ENCODE data around the gene SELP.

The SELP gene

DNA sequence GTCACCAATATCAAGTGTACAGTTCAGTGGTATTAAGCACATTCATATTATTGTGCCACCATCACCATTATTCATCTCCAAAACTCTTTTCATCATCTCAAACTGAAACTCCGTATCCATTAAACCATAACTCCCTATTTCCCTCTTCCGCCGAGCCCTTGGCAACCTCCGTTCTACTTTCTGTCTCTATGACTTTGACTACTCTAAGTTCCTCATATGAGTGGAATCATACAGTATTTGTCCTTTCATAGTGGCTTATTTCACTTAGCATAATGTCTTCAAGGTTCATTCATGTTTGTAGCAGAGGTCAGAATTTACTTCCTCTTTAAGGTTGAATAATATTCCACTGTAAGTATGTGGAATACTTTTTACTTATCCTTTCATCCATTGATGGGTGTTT lies 21.7 kb downstream of the SELP start:
- Histone ChIP-seq H3K4me1 (ENCODE audit: low read length) (peaks cover 31% of the 10 kb centered on the region), H3K27me3 (ENCODE audit: low read depth, low read length) (no peaks in the 10 kb centered on the region), H3K36me3 (replicated peaks; ENCODE audit: low read depth, low read length) (no peaks in the 10 kb centered on the region), H4K20me1 (ENCODE audit: insufficient read depth, low read length) (no peaks in the 10 kb centered on the region), H3K27ac (ENCODE audit: low read length) (no peak overlapping the region; the same call in 1 of the 2 replicates), H3K9ac (ENCODE audit: low read length) (no peak overlapping the region), H3K4me3 (ENCODE audit: low read length) (no peak overlapping the region), H3K9me3 (ENCODE audit: insufficient read depth, low read length) (no peaks in the 10 kb centered on the region), H2AFZ (ENCODE audit: low read depth, low read length) (no peak overlapping the region), H3K4me2 (ENCODE audit: low read length) (peak overlapping the region; percentile 16), H3K79me2 (ENCODE audit: low read length) (no peaks in the 10 kb centered on the region)
- TF ChIP-seq, protein P1, sequence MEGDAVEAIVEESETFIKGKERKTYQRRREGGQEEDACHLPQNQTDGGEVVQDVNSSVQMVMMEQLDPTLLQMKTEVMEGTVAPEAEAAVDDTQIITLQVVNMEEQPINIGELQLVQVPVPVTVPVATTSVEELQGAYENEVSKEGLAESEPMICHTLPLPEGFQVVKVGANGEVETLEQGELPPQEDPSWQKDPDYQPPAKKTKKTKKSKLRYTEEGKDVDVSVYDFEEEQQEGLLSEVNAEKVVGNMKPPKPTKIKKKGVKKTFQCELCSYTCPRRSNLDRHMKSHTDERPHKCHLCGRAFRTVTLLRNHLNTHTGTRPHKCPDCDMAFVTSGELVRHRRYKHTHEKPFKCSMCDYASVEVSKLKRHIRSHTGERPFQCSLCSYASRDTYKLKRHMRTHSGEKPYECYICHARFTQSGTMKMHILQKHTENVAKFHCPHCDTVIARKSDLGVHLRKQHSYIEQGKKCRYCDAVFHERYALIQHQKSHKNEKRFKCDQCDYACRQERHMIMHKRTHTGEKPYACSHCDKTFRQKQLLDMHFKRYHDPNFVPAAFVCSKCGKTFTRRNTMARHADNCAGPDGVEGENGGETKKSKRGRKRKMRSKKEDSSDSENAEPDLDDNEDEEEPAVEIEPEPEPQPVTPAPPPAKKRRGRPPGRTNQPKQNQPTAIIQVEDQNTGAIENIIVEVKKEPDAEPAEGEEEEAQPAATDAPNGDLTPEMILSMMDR (IDR thresholded peaks at IDR 0.05; ENCODE audit: low read depth, low read length) = no peak
- TF ChIP-seq EZH2phosphoT487 (IDR thresholded peaks at IDR 0.05; ENCODE audit: low read depth) = no peak

DNA sequence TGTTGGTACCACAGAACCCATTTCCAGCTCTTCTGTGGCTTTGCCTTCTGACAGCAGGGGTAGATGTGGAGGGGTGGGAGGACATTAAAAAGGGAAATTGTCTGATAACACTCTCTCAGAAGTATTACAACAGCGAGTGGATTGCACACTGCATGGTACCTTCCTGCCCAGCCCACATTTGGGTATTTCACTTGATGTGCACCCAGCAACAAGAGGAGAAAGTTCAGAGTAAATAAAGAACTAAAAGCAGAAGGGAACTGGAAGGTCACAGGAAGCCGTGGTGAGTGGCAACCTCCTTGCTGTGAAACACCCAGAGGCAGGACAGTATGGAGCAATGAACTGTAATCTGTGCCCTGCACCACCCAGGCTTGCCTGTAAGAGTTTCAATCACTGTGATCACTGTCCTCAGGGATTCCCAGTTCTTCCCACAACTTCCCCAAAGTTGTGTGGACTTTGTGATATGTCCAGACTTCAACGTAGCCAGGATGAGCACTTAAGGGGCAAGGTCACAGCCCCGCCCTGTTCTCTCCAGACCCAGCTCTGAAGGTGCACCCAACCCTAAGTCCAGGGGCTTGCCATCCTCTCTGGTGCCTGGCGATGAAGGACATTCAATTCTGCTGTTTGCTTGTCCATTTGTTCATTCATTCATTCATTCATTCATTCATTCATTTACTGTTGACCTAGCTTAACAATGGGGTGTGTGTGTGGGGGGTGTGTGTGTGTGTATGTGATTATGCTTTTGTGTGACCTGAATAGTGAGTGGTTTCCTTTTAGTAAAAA lies 25.0 kb downstream of the SELP start:
- Histone ChIP-seq H3K4me1 (ENCODE audit: low read length) (peaks cover 64% of the 10 kb centered on the region), H3K36me3 (replicated peaks; ENCODE audit: low read depth, low read length) (no peaks in the 10 kb centered on the region), H3K79me2 (ENCODE audit: low read length) (no peaks in the 10 kb centered on the region), H3K9ac (ENCODE audit: low read length) (peak overlapping the region; percentile 4; the same call in 1 of the 2 replicates), H3K4me2 (ENCODE audit: low read length) (peak overlapping the region; percentile 8), H2AFZ (ENCODE audit: low read depth, low read length) (peak overlapping the region; percentile 1; the same call in 1 of the 2 replicates), H3K27me3 (ENCODE audit: low read depth, low read length) (no peaks in the 10 kb centered on the region), H3K4me3 (ENCODE audit: low read length) (no peak overlapping the region), H3K9me3 (ENCODE audit: insufficient read depth, low read length) (no peaks in the 10 kb centered on the region), H4K20me1 (ENCODE audit: insufficient read depth, low read length) (no peaks in the 10 kb centered on the region), H3K27ac (ENCODE audit: low read length) (no peak overlapping the region; the same call in 1 of the 2 replicates)
- TF ChIP-seq EZH2phosphoT487 (IDR thresholded peaks at IDR 0.05; ENCODE audit: low read depth) = no peak

DNA sequence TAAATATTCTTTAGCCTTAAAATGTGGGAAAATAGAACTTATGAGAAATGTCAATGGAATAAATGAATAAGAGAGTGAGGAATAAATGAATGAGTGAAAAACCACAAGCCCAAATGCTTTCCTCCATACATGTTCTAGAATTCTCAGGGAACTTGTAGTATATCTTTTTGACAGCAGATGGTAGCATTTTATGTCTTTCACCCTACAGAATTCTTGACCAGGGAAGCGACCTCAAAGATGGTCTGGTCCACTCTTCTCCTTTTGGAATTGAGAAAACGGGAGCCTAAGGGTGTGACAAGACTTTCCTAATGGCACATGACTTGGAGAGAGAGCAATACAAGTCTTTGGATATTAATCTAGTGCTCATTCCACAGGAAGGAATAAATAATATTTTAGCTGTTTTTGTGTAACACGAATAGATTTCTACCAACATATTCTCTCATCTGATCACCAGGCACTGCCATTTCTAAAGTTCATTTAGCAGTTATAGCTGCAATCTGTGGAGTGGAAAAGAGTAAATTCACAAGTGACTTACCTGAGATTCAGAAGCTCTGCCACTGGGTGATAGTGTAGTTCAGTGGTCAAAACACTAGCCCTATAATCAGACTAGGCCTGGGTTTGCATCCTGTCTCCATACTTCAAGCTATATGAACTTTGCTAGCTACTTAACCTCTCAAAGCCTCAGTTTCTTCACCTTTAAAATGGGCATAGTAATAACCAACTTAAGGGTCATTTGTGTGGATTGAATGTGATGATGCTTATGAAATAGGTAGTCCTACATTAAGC lies 28.6 kb downstream of the SELP start:
- Histone ChIP-seq H3K9me3 (ENCODE audit: insufficient read depth, low read length) (no peaks in the 10 kb centered on the region), H3K4me2 (ENCODE audit: low read length) (peak overlapping the region; percentile 32), H2AFZ (ENCODE audit: low read depth, low read length) (peak overlapping the region; percentile 75), H3K9ac (ENCODE audit: low read length) (peak overlapping the region; percentile 42), H3K27me3 (ENCODE audit: low read depth, low read length) (no peaks in the 10 kb centered on the region), H3K36me3 (replicated peaks; ENCODE audit: low read depth, low read length) (no peaks in the 10 kb centered on the region), H3K4me1 (ENCODE audit: low read length) (peaks cover 74% of the 10 kb centered on the region), H3K4me3 (ENCODE audit: low read length) (no peak overlapping the region), H3K79me2 (ENCODE audit: low read length) (no peaks in the 10 kb centered on the region), H4K20me1 (ENCODE audit: insufficient read depth, low read length) (no peaks in the 10 kb centered on the region), H3K27ac (ENCODE audit: low read length) (peak overlapping the region; percentile 78)
- TF ChIP-seq, protein P1 (IDR thresholded peaks at IDR 0.05; ENCODE audit: low read depth, low read length) = peak; percentile 71
- no peak for TF ChIP-seq EZH2phosphoT487 (IDR thresholded peaks at IDR 0.05; ENCODE audit: low read depth)

DNA sequence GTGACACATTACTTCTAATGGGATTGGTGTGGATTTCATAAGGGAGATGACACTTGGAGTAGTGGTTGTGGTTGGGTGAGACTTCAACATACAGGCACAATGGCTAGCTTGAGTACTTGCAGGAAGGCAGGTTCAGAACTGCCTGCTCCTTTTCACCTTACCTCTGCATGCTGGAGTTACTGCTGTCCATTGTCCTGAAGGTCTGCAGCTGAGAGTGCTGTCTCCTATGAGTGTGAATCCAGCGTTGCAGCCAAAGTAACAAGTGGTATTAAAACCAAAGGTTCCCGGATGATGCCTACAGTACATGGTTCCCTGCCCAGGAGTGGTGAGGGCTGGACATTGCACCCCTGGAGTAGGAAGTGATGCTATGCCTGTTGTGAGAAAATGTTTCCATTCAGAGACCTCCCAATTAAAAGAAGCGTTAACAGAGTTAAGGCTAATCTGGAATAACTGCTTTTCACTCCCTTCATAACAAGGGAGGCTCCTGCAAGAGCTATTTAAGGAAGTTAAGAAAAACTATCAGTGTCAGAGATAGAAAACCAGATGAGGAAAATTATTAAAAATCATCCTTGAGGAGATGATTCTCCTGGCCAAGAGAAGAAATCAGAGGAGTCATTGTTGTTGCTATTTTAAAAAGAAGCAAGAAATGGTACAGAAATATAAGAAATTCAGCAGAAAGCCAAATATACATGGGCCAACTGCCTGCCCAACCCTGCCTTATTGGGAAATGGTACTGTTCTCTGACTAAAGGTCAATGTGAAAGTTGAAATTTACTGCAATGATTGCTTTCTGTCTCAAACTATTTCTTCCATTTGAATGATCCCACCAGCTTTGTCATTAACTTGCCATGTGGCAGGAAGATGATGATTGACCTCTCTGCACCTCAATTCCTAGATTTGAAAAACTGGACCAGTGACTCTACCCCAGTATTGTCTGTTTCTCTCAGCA lies 33.9 kb downstream of the SELP start:
- peak overlapping the region; percentile 92 for H3K27ac ChIP-seq (ENCODE audit: low read length)
- H3K4me1 ChIP-seq (ENCODE audit: low read length) = peaks cover 85% of the 10 kb centered on the region
- TF ChIP-seq, protein P1 (IDR thresholded peaks at IDR 0.05; ENCODE audit: low read depth, low read length) = no peak
- TF ChIP-seq EZH2phosphoT487 (IDR thresholded peaks at IDR 0.05; ENCODE audit: low read depth) = no peak
- H3K4me3 ChIP-seq (ENCODE audit: low read length) = no peak overlapping the region; the same call in 1 of the 2 replicates
- peak overlapping the region; percentile 83 for H3K4me2 ChIP-seq (ENCODE audit: low read length)
- peak overlapping the region; percentile 74 for H3K9ac ChIP-seq (ENCODE audit: low read length)
- 0 out of 2 replicates have a peak, but pooled peaks cover 3% of the 10 kb centered on the region for H3K79me2 ChIP-seq (ENCODE audit: low read length)
- H3K27me3 ChIP-seq (ENCODE audit: low read depth, low read length) = no peaks in the 10 kb centered on the region
- H2AFZ ChIP-seq (ENCODE audit: low read depth, low read length) = no peak overlapping the region
- no peaks in the 10 kb centered on the region for H3K36me3 ChIP-seq (replicated peaks; ENCODE audit: low read depth, low read length)
- H3K9me3 ChIP-seq (ENCODE audit: insufficient read depth, low read length) = no peaks in the 10 kb centered on the region
- H4K20me1 ChIP-seq (ENCODE audit: insufficient read depth, low read length) = no peaks in the 10 kb centered on the region
